OCI-LY7 (cell line): ENCODE measurements around the gene ARHGEF38. TPM values are rescaled to one million over a fixed set of nuclear protein-coding genes. Genes with fewer than 3 reads are reported as not detected.
"Not testable (repeated sequence)": the region's sequence is repeated elsewhere in the genome, so short reads cannot be mapped to it uniquely, and the experiment has no call there.

Experiments used
- BruUV-seq: library from RNA; stranded (reverse); fragments of 400-500 nt; replicated peaks from 2 replicates; lab custom pipeline; 2021; lab: Mats Ljungman, UMichigan
- CTCF ChIA-PET: fragments of 300-600 bp; sonication (Branson Sonifier 250); formaldehyde crosslinking; loops from one replicate; lab custom pipeline; 2022; ENCODE audit warnings: antibody characterized with exemption; ENCODE audit not compliant: unreplicated experiment; lab: Charles Lee
- POLR2A ChIA-PET: fragments of 300-600 bp; sonication (Branson Sonifier 250); formaldehyde crosslinking; loops from one replicate; lab custom pipeline; 2022; ENCODE audit warnings: antibody characterized with exemption; lab: Charles Lee
- DNase-seq: peaks from one replicate; pipeline ENCODE4 v3.0.0-alpha.2; 2015; ENCODE audit warnings: low spot score
- H2AFZ ChIP-seq: fragments of 200-600 bp; sonication (generic), shearing (Covaris generic); 2 replicates; pipeline ENCODE4 v1.6.1; 2014; ENCODE audit warnings: mild to moderate bottlenecking, antibody characterized with exemption, low read length, moderate library complexity
- H3K27ac ChIP-seq: fragments of 200-600 bp; sonication (generic); 2 replicates; pipeline ENCODE4 v1.5.1; 2014; ENCODE audit warnings: mixed run types, low read depth, mild to moderate bottlenecking, moderate library complexity, low read length, inconsistent platforms; ENCODE audit not compliant: poor library complexity, severe bottlenecking
- H3K36me3 ChIP-seq: fragments of 200-600 bp; sonication (generic); 2 replicates; pipeline ENCODE4 v1.6.1; 2014; ENCODE audit warnings: mild to moderate bottlenecking, antibody characterized with exemption, low read length, moderate library complexity, mixed read lengths; ENCODE audit not compliant: insufficient read depth
- H3K4me1 ChIP-seq: fragments of 200-600 bp; sonication (generic); 2 replicates; pipeline ENCODE4 v1.5.1; 2014; ENCODE audit warnings: mild to moderate bottlenecking, low read length; ENCODE audit not compliant: insufficient read depth, poor library complexity, severe bottlenecking
- H3K4me2 ChIP-seq: fragments of 200-600 bp; sonication (generic); 2 replicates; pipeline ENCODE4 v1.6.1; 2014; ENCODE audit warnings: mild to moderate bottlenecking, low read length
- H3K4me3 ChIP-seq: fragments of 200-600 bp; sonication (generic); 2 replicates; pipeline ENCODE4 v1.5.1; 2014; ENCODE audit warnings: mild to moderate bottlenecking, low read depth, low read length; ENCODE audit not compliant: poor library complexity, severe bottlenecking
- H3K79me2 ChIP-seq: fragments of 200-600 bp; sonication (generic); 2 replicates; pipeline ENCODE4 v1.6.1; 2016; ENCODE audit warnings: low read depth, mild to moderate bottlenecking, low read length, moderate library complexity, mixed read lengths; ENCODE audit not compliant: insufficient read depth
- H3K9me2 ChIP-seq: fragments of 200-600 bp; sonication (generic); 2 replicates; pipeline ENCODE4 v1.6.1; 2016; ENCODE audit warnings: mild to moderate bottlenecking, low read length, mixed read lengths; ENCODE audit not compliant: insufficient read depth
- H3K9me3 ChIP-seq: fragments of 200-600 bp; sonication (generic); 2 replicates; pipeline ENCODE4 v1.6.1; 2014; ENCODE audit warnings: mild to moderate bottlenecking, mixed run types, low read length, mixed read lengths
- H4K20me1 ChIP-seq: fragments of 200-600 bp; sonication (generic); 2 replicates; pipeline ENCODE4 v1.6.1; 2014; ENCODE audit warnings: mild to moderate bottlenecking, antibody characterized with exemption, low read length, moderate library complexity, mixed read lengths; ENCODE audit not compliant: insufficient read depth
- CTCF ChIP-seq: fragments of 200-600 bp; sonication (generic); conservative IDR thresholded peaks from 2 replicates; pipeline ENCODE4 v1.5.1; 2014; ENCODE audit warnings: mild to moderate bottlenecking, antibody characterized with exemption, low read length, moderate library complexity, mixed read lengths
- EZH2phosphoT487 ChIP-seq: fragments of 200-600 bp; sonication (generic); IDR thresholded peaks from 2 replicates; pipeline ENCODE4 v1.6.1; 2018; ENCODE audit warnings: low read depth, borderline replicate concordance, mild to moderate bottlenecking, mixed run types, antibody characterized with exemption, low read length, moderate library complexity, mixed read lengths
- intact Hi-C: fragments of 100-400 bp; cut with micrococcal nuclease; formaldehyde crosslinking; loops from one replicate; pipeline ENCODE4 v1.10.0; 2022; ENCODE audit not compliant: unreplicated experiment
- total RNA-seq, 2 experiments: library from RNA; depleted of rRNA in 1 of 2; stranded (reverse); fragments of >200 nt in 1 of 2; shearing (Covaris generic) in 1 of 2; gene quantifications; 2 replicates each; pipeline ENCODE4 v1.2.3, GENCODE V29; 2014 to 2022

The ARHGEF38 gene
- total RNA-seq, 2 experiments from 2014 or later, result not detected

GRCh38 chr4:105686571-105686970, 134.2 kb downstream of the ARHGEF38 start:
- intact Hi-C loops, result no loop called here
- no peak for DNase-seq
- BruUV-seq, result no TSS peak
- ChIA-PET CTCF (no interaction called here), POLR2A (no interaction called here)
- H3K4me3 ChIP-seq, result no peak overlapping the region
- H3K27ac ChIP-seq, result no peak overlapping the region
- no peaks in the 10 kb centered on the region for H3K9me2 ChIP-seq
- H4K20me1 ChIP-seq, result no peaks in the 10 kb centered on the region
- no peaks in the 10 kb centered on the region for H3K4me1 ChIP-seq
- no peaks in the 10 kb centered on the region for H3K79me2 ChIP-seq
- H2AFZ ChIP-seq, result no peak overlapping the region
- no peaks in the 10 kb centered on the region for H3K9me3 ChIP-seq
- H3K36me3 ChIP-seq, result peaks cover 83% of the 10 kb centered on the region
- TF ChIP-seq EZH2phosphoT487 (no peak), CTCF (no peak)
- no peak overlapping the region for H3K4me2 ChIP-seq

- intact Hi-C loops, H4K20me1 ChIP-seq, H3K9me3 ChIP-seq, H3K27ac ChIP-seq, H3K4me3 ChIP-seq, H3K4me1 ChIP-seq, BruUV-seq, H3K4me2 ChIP-seq, H3K9me2 ChIP-seq, H2AFZ ChIP-seq, H3K79me2 ChIP-seq: not testable (repeated sequence)
- H3K36me3 ChIP-seq, result peaks cover 87% of the 10 kb centered on the region
- ChIA-PET POLR2A (interaction anchor here (0.9 kb wide), 1 partner anchor 21 kb away, joined by 4 read pairs; no protein-coding TSS in a partner anchor), CTCF (interaction anchor here (0.6 kb wide), 2 partner anchors 70 to 301 kb away, joined by 4 to 6 read pairs; no protein-coding TSS in a partner anchor)
- peak; percentile 6 for DNase-seq
- 0 out of 2 replicates have a peak, but pooled peaks have one; percentile 22 for TF ChIP-seq CTCF
Observed at GRCh38 chr4:105694812-105695211, 142.4 kb downstream of the ARHGEF38 start.

GRCh38 chr4:105695832-105696231, 143.4 kb downstream of the ARHGEF38 start:
- POLR2A ChIA-PET, result interaction anchor here (0.6 kb wide), 1 partner anchor 48 kb away, joined by 3 read pairs; no protein-coding TSS in a partner anchor
- BruUV-seq, result not testable (repeated sequence)

More at GRCh38 chr4:105695832-105696231, 143.4 kb downstream of the ARHGEF38 start:
- H2AFZ ChIP-seq, H3K4me2 ChIP-seq, H3K9me2 ChIP-seq, H4K20me1 ChIP-seq, DNase-seq, H3K4me3 ChIP-seq, H3K27ac ChIP-seq, intact Hi-C loops, CTCF ChIA-PET, H3K4me1 ChIP-seq, H3K9me3 ChIP-seq, H3K79me2 ChIP-seq: not testable (repeated sequence)
- H3K36me3 ChIP-seq, result peaks cover 81% of the 10 kb centered on the region
